SHP77 treated with DMSO at 0.1 percent for 48 hours (cell line): ENCODE results near the gene MGAT4A.
"Not testable (repeated sequence)": the region's sequence is repeated elsewhere in the genome, so short reads cannot be mapped to it uniquely, and the experiment has no call there.

Experiments used
- DNase-seq: peaks from one replicate; lab custom pipeline; 2025; lab: John Stamatoyannopoulos, UW

MGAT4A gene

GRCh38 chr2:98702858-98703620 is 27.9 kb downstream of the MGAT4A start:
- DNase-seq = no peak

GRCh38 chr2:98702127-98702802 is 28.7 kb downstream of the MGAT4A start:
- DNase-seq = peak; percentile 56

- DNase-seq = no peak
Observed at GRCh38 chr2:98701230-98701629, 29.7 kb downstream of the MGAT4A start.

- no peak for DNase-seq
Observed at GRCh38 chr2:98698896-98699295, 32.0 kb downstream of the MGAT4A start.

- DNase-seq = no peak
Observed at GRCh38 chr2:98697651-98698337, 33.1 kb downstream of the MGAT4A start.

GRCh38 chr2:98696200-98696599 is 34.7 kb downstream of the MGAT4A start:
- DNase-seq = no peak

- no peak for DNase-seq
Observed at GRCh38 chr2:98695255-98695654, 35.7 kb downstream of the MGAT4A start.

GRCh38 chr2:98693477-98693876 is 37.5 kb downstream of the MGAT4A start:
- DNase-seq = no peak

- no peak for DNase-seq
Observed at GRCh38 chr2:98692090-98693054, 38.6 kb downstream of the MGAT4A start.

GRCh38 chr2:98691303-98691702 is 39.6 kb downstream of the MGAT4A start:
- no peak for DNase-seq

- DNase-seq = no peak
Observed at GRCh38 chr2:98685930-98686887, 44.7 kb downstream of the MGAT4A start.

GRCh38 chr2:98683728-98684127 is 47.2 kb downstream of the MGAT4A start:
- no peak for DNase-seq

GRCh38 chr2:98676742-98677141 is 54.2 kb downstream of the MGAT4A start:
- DNase-seq = no peak

- DNase-seq = no peak
Observed at GRCh38 chr2:98674233-98674964, 56.5 kb downstream of the MGAT4A start.

- no peak for DNase-seq
Observed at GRCh38 chr2:98669675-98670074, 61.3 kb downstream of the MGAT4A start.

- DNase-seq = no peak
Observed at GRCh38 chr2:98665677-98666076, 65.3 kb downstream of the MGAT4A start.

- no peak for DNase-seq
Observed at GRCh38 chr2:98664323-98664722, 66.6 kb downstream of the MGAT4A start.

- no peak for DNase-seq
Observed at GRCh38 chr2:98663511-98664090, 67.3 kb downstream of the MGAT4A start.

- not testable (repeated sequence) for DNase-seq
Observed at GRCh38 chr2:98659491-98659840, 71.5 kb downstream of the MGAT4A start.
